Fibroblast of lung (primary cell): ENCODE data around the gene DNAJC17.

ENCODE experiments used
- CTCF ChIP-seq, 2 donors: IDR thresholded peaks in 1 of 2; conservative IDR thresholded peaks in 1 of 2; 1 replicate in 1 of 2; 2 replicates in 1 of 2; pipeline ENCODE4 v1.5.1; 2011 to 2012; ENCODE audit warnings: low read length in 2 of 2, control low read depth in 1 of 2, inconsistent platforms in 1 of 2, low read depth in 1 of 2, mild to moderate bottlenecking in 1 of 2
- EZH2 ChIP-seq: IDR thresholded peaks from 2 replicates; pipeline ENCODE4 v1.5.1; 2012; ENCODE audit warnings: low read length, control low read depth, mild to moderate bottlenecking; ENCODE audit errors: missing control alignments

GRCh38 chr15:40819048-40819447, 11.8 kb upstream of the DNAJC17 start:
- TF ChIP-seq CTCF (conservative IDR thresholded peaks at IDR 0.05 in 1 of 2, IDR thresholded peaks at IDR 0.05 in 1 of 2; ENCODE audit: low read depth in 1 of 2, low read length in 2 of 2) (no peak), EZH2 (no peak)
